ENCODE results near the gene ZDHHC3.

DNA sequence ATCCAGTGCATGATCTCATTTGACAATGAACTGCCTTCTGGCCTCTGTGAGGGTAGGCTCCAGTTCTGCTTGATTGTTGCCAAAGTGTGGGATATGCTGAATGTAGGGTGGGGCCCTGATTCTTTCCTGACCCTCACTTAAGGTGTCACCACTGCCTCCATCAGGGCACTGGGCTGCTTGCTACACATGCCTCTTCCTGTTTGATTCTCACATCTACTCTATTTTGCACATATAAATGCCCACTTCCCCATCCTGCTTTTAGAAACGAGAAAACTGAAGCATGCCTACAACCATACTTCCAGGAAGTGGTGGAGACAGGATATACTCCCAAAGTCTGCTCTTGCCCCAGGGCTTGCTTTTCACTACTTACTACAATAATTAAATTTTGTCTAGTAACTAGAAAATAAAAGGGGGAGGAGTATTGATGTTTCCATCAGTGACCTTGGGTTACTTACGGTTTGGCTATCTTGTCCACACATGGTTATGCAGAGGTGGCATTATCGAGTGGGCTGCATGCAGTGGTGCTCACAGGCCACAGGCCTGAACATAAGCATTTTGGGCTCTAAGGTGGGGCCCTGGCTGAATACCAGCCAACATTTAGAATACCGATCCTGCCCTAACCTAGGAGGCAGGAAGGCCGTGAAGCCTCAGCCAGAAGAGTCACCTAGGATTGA is 6.7 kb downstream of the ZDHHC3 start:
- TF ChIP-seq, protein P1, sequence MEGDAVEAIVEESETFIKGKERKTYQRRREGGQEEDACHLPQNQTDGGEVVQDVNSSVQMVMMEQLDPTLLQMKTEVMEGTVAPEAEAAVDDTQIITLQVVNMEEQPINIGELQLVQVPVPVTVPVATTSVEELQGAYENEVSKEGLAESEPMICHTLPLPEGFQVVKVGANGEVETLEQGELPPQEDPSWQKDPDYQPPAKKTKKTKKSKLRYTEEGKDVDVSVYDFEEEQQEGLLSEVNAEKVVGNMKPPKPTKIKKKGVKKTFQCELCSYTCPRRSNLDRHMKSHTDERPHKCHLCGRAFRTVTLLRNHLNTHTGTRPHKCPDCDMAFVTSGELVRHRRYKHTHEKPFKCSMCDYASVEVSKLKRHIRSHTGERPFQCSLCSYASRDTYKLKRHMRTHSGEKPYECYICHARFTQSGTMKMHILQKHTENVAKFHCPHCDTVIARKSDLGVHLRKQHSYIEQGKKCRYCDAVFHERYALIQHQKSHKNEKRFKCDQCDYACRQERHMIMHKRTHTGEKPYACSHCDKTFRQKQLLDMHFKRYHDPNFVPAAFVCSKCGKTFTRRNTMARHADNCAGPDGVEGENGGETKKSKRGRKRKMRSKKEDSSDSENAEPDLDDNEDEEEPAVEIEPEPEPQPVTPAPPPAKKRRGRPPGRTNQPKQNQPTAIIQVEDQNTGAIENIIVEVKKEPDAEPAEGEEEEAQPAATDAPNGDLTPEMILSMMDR (IDR thresholded peaks at IDR 0.05; ENCODE audit: low read depth, low read length, missing input control): no peak
- TF ChIP-seq YY1 (IDR thresholded peaks at IDR 0.05): no peak
- no peak for TF ChIP-seq GABPA (IDR thresholded peaks at IDR 0.05 in 1 of 2, conservative IDR thresholded peaks at IDR 0.05 in 1 of 2)
- TF ChIP-seq JUND (IDR thresholded peaks at IDR 0.05): no peak
- TF ChIP-seq, protein P2, sequence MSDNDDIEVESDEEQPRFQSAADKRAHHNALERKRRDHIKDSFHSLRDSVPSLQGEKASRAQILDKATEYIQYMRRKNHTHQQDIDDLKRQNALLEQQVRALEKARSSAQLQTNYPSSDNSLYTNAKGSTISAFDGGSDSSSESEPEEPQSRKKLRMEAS (IDR thresholded peaks at IDR 0.05): no peak
- no peak for TF ChIP-seq TAF1 (conservative IDR thresholded peaks at IDR 0.05)
- TF ChIP-seq, protein P3, sequence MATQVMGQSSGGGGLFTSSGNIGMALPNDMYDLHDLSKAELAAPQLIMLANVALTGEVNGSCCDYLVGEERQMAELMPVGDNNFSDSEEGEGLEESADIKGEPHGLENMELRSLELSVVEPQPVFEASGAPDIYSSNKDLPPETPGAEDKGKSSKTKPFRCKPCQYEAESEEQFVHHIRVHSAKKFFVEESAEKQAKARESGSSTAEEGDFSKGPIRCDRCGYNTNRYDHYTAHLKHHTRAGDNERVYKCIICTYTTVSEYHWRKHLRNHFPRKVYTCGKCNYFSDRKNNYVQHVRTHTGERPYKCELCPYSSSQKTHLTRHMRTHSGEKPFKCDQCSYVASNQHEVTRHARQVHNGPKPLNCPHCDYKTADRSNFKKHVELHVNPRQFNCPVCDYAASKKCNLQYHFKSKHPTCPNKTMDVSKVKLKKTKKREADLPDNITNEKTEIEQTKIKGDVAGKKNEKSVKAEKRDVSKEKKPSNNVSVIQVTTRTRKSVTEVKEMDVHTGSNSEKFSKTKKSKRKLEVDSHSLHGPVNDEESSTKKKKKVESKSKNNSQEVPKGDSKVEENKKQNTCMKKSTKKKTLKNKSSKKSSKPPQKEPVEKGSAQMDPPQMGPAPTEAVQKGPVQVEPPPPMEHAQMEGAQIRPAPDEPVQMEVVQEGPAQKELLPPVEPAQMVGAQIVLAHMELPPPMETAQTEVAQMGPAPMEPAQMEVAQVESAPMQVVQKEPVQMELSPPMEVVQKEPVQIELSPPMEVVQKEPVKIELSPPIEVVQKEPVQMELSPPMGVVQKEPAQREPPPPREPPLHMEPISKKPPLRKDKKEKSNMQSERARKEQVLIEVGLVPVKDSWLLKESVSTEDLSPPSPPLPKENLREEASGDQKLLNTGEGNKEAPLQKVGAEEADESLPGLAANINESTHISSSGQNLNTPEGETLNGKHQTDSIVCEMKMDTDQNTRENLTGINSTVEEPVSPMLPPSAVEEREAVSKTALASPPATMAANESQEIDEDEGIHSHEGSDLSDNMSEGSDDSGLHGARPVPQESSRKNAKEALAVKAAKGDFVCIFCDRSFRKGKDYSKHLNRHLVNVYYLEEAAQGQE (IDR thresholded peaks at IDR 0.05): no peak
- TF ChIP-seq, protein P4, sequence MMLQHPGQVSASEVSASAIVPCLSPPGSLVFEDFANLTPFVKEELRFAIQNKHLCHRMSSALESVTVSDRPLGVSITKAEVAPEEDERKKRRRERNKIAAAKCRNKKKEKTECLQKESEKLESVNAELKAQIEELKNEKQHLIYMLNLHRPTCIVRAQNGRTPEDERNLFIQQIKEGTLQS (IDR thresholded peaks at IDR 0.05): no peak

Measured in liver (tissue), 3 donors.